HepG2 (cell line): ENCODE measurements around the gene NBEAL2. TPM values are rescaled to one million over a fixed set of nuclear protein-coding genes. Genes with fewer than 3 reads are reported as not detected.

Experiments
- BCL6 ChIP-seq: IDR thresholded peaks from 2 replicates; pipeline ENCODE4 v1.6.1; 2016; ENCODE audit warnings: missing genetic modification reagents, missing compliant biosample characterization
- CEBPG ChIP-seq: IDR thresholded peaks from 2 replicates; pipeline ENCODE4 v1.6.1; 2016
- CREM ChIP-seq, 2 experiments: sonication (generic) in 1 of 2; formaldehyde crosslinking in 1 of 2; IDR thresholded peaks; 2 replicates each; pipeline versions ENCODE4 v1.4.0 to v1.6.1; 2016 to 2020; ENCODE audit warnings: antibody characterized with exemption in 1 of 2, mild to moderate bottlenecking in 1 of 2, missing genetic modification reagents in 1 of 2
- EP300 ChIP-seq, 3 experiments: sonication (generic) in 1 of 3; formaldehyde crosslinking in 1 of 3; IDR thresholded peaks; 2 replicates each; pipeline versions ENCODE4 v1.5.1 to v1.6.1; 2011 to 2020; ENCODE audit warnings: low read depth in 2 of 3, low read length in 2 of 3, borderline replicate concordance in 1 of 3, improper control_type of control experiment in 1 of 3, mild to moderate bottlenecking in 1 of 3, missing genetic modification reagents in 1 of 3, moderate library complexity in 1 of 3
- FOSL2 ChIP-seq: sonication (generic); formaldehyde crosslinking; IDR thresholded peaks from 2 replicates; pipeline ENCODE4 v1.4.0; 2020; ENCODE audit warnings: missing genetic modification reagents
- FOXA3 ChIP-seq: IDR thresholded peaks from 2 replicates; pipeline ENCODE4 v1.6.1; 2016; ENCODE audit warnings: missing genetic modification reagents, missing compliant biosample characterization
- HDAC1 ChIP-seq: sonication (generic); formaldehyde crosslinking; IDR thresholded peaks from 2 replicates; pipeline ENCODE4 v1.5.1; 2020; ENCODE audit warnings: mild to moderate bottlenecking, missing genetic modification reagents
- HNF4A ChIP-seq: sonication (generic); formaldehyde crosslinking; IDR thresholded peaks from 2 replicates; pipeline ENCODE4 v1.4.0; 2020; ENCODE audit warnings: missing genetic modification reagents
- IRF2 ChIP-seq: IDR thresholded peaks from 2 replicates; pipeline ENCODE4 v1.6.1; 2018; ENCODE audit warnings: missing genetic modification reagents, missing compliant biosample characterization
- KDM3A ChIP-seq: IDR thresholded peaks from 2 replicates; pipeline ENCODE4 v1.6.1; 2018; ENCODE audit warnings: low read depth, missing compliant biosample characterization
- KMT2A ChIP-seq: sonication (generic); formaldehyde crosslinking; IDR thresholded peaks from 2 replicates; pipeline ENCODE4 v1.4.0; 2020; ENCODE audit warnings: missing genetic modification reagents
- MIXL1 ChIP-seq: IDR thresholded peaks from 2 replicates; pipeline ENCODE4 v1.6.1; 2016
- MYPOP ChIP-seq: sonication (generic); formaldehyde crosslinking; IDR thresholded peaks from 2 replicates; pipeline ENCODE4 v1.8.1; 2023; ENCODE audit warnings: mild to moderate bottlenecking, moderate library complexity, missing genetic modification reagents
- NCOA2 ChIP-seq: sonication (generic); formaldehyde crosslinking; IDR thresholded peaks from 2 replicates; pipeline ENCODE4 v1.8.0; 2022; ENCODE audit warnings: inconsistent platforms
- PAXIP1 ChIP-seq: sonication (generic); formaldehyde crosslinking; conservative IDR thresholded peaks from 2 replicates; pipeline ENCODE4 v1.4.0; 2020; ENCODE audit warnings: mild to moderate bottlenecking, missing genetic modification reagents, moderate library complexity
- PPARG ChIP-seq: conservative IDR thresholded peaks from 2 replicates; pipeline ENCODE4 v1.6.1; 2016; ENCODE audit warnings: missing biosample characterization, missing genetic modification reagents
- RBFOX2 ChIP-seq: fragments of 200-400 bp; formaldehyde crosslinking; IDR thresholded peaks from 2 replicates; pipeline ENCODE4 v1.6.1; 2017; ENCODE audit warnings: low read depth, mild to moderate bottlenecking, low read length
- RXRB ChIP-seq: IDR thresholded peaks from 2 replicates; pipeline ENCODE4 v1.6.1; 2016; ENCODE audit warnings: borderline replicate concordance, missing genetic modification reagents, missing compliant biosample characterization
- USF2 ChIP-seq, 2 experiments: sonication (generic) in 1 of 2; formaldehyde crosslinking in 1 of 2; IDR thresholded peaks; 2 replicates each; pipeline versions ENCODE4 v1.5.1 to v1.6.1; 2011 to 2020; ENCODE audit warnings: borderline replicate concordance in 1 of 2, low read depth in 1 of 2, low read length in 1 of 2, mild to moderate bottlenecking in 1 of 2, missing genetic modification reagents in 1 of 2, moderate library complexity in 1 of 2
- ZEB1 ChIP-seq: IDR thresholded peaks from 2 replicates; pipeline ENCODE4 v1.6.1; 2012; ENCODE audit warnings: mild to moderate bottlenecking, low read depth, inconsistent platforms; ENCODE audit not compliant: insufficient replicate concordance
- ZNF331 ChIP-seq: sonication (generic); formaldehyde crosslinking; IDR thresholded peaks from 2 replicates; pipeline ENCODE4 v1.4.0; 2020; ENCODE audit warnings: missing genetic modification reagents
- ZNF790 ChIP-seq: sonication (generic); formaldehyde crosslinking; IDR thresholded peaks from 2 replicates; pipeline ENCODE4 v1.8.0; 2022; ENCODE audit warnings: missing genetic modification reagents, mild to moderate bottlenecking, borderline replicate concordance
- ZNF816 ChIP-seq: sonication (generic); formaldehyde crosslinking; IDR thresholded peaks from 2 replicates; pipeline ENCODE4 v1.8.0; 2022; ENCODE audit warnings: missing genetic modification reagents, mild to moderate bottlenecking, borderline replicate concordance
- polyA plus RNA-seq, 8 experiments: library from polyadenylated mRNA; depleted of rRNA in 3 of 8; stranded (reverse) in 7 of 8; unstranded in 1 of 8; fragments of >200 nt; fragmentation: Illumina TruSeq in 4 of 8; extraction: Trizol in 4 of 8; gene quantifications; 2 replicates each; pipeline versions ENCODE4 v1.2.1 to v1.2.3, GENCODE V29; 2011 to 2016; ENCODE audit warnings: low read depth in 4 of 8, missing spikeins in 1 of 8, mixed read lengths in 1 of 8; ENCODE audit not compliant: insufficient read depth in 1 of 8
- total RNA-seq, 5 experiments: library from RNA; depleted of rRNA; stranded (reverse); fragments of >200 nt; fragmentation: Illumina TruSeq; extraction: Trizol; gene quantifications; 2 replicates each; pipeline ENCODE4 v1.2.3, GENCODE V29; 2016; ENCODE audit warnings: low read depth in 1 of 5

The NBEAL2 gene
- total and polyA plus RNA-seq, 2 of the 13 experiments (the other 11 are each of a cell fraction or from before 2014, with no cell fraction given), result 9.7 to 12.4 TPM

GRCh38 chr3:46974421-46975171 lies 4.9 kb upstream of the NBEAL2 start (continued):
- TF ChIP-seq MYPOP, result no peak
- TF ChIP-seq FOXA3 (CRISPR knock-in tag), result peak; percentile 24; the same call in 1 of the 2 replicates
- peak; percentile 67; the same call in 1 of the 2 replicates for TF ChIP-seq PPARG (CRISPR knock-in tag)
- TF ChIP-seq CREM (IDR thresholded peaks at IDR 0.05), result peak; percentile 24; the same call in 1 of the 2 replicates
- TF ChIP-seq CREM (CRISPR knock-in tag; IDR thresholded peaks at IDR 0.05), result no peak
- TF ChIP-seq ZNF331 (CRISPR knock-in tag), result peak; percentile 39; the same call in 1 of the 2 replicates
- peak; percentile 38; the same call in 1 of the 2 replicates for TF ChIP-seq NCOA2 (CRISPR knock-in tag)
- no peak for TF ChIP-seq ZNF790 (CRISPR knock-in tag)
- TF ChIP-seq EP300 (IDR thresholded peaks at IDR 0.05; ENCODE audit: low read depth in 2 of 2, low read length in 2 of 2), result peak; percentile 46 to 59; a peak in 2 of 4 replicates
- TF ChIP-seq EP300 (CRISPR knock-in tag; IDR thresholded peaks at IDR 0.05; ENCODE audit: borderline replicate concordance), result no peak; the same call in 1 of the 2 replicates
- peak; percentile 72; the same call in 1 of the 2 replicates for TF ChIP-seq RXRB
- 0 out of 2 replicates have a peak, but pooled peaks have one; percentile 14 for TF ChIP-seq KMT2A (CRISPR knock-in tag)
- TF ChIP-seq HNF4A (CRISPR knock-in tag), result peak; percentile 90
- peak; percentile 97 for TF ChIP-seq CEBPG (CRISPR knock-in tag)
- TF ChIP-seq FOSL2 (CRISPR knock-in tag), result 0 out of 2 replicates have a peak, but pooled peaks have one; percentile 10
- TF ChIP-seq ZNF816 (CRISPR knock-in tag), result no peak
- TF ChIP-seq BCL6 (CRISPR knock-in tag), result peak; percentile 53
- TF ChIP-seq RBFOX2, result peak; percentile 58
- no peak for TF ChIP-seq KDM3A (CRISPR knock-in tag)
- no peak for TF ChIP-seq USF2 (IDR thresholded peaks at IDR 0.05; ENCODE audit: low read depth, low read length)
- no peak for TF ChIP-seq USF2 (CRISPR knock-in tag; IDR thresholded peaks at IDR 0.05; ENCODE audit: borderline replicate concordance)
- peak; percentile 52 for TF ChIP-seq PAXIP1 (CRISPR knock-in tag)
- 0 out of 2 replicates have a peak, but pooled peaks have one; percentile 14 for TF ChIP-seq MIXL1
- TF ChIP-seq ZEB1, result peak; percentile 86
- 0 out of 2 replicates have a peak, but pooled peaks have one; percentile 41 for TF ChIP-seq IRF2 (CRISPR knock-in tag)
- TF ChIP-seq HDAC1 (CRISPR knock-in tag), result no peak
